ENCODE data around the gene ADARB2.

GRCh38 chr10:1374511-1375345 is 362.6 kb downstream of the ADARB2 start:
- no peak for TF ChIP-seq EZH2 (IDR thresholded peaks at IDR 0.05; ENCODE audit: insufficient read depth, poor library complexity, severe bottlenecking)
- no peak for TF ChIP-seq EZH2phosphoT487 (IDR thresholded peaks at IDR 0.05; ENCODE audit: insufficient read depth, low read depth)
